ENCODE data around the gene NELFCD. TPM values are rescaled to one million over a fixed set of nuclear protein-coding genes. Genes with fewer than 3 reads are reported as not detected.

Gene NELFCD
- total and polyA plus RNA-seq, 9 of the 15 experiments (the other 6 are each of a cell fraction or from before 2014, with no cell fraction given), result 11.7 to 163 (median 96.5) TPM

DNA sequence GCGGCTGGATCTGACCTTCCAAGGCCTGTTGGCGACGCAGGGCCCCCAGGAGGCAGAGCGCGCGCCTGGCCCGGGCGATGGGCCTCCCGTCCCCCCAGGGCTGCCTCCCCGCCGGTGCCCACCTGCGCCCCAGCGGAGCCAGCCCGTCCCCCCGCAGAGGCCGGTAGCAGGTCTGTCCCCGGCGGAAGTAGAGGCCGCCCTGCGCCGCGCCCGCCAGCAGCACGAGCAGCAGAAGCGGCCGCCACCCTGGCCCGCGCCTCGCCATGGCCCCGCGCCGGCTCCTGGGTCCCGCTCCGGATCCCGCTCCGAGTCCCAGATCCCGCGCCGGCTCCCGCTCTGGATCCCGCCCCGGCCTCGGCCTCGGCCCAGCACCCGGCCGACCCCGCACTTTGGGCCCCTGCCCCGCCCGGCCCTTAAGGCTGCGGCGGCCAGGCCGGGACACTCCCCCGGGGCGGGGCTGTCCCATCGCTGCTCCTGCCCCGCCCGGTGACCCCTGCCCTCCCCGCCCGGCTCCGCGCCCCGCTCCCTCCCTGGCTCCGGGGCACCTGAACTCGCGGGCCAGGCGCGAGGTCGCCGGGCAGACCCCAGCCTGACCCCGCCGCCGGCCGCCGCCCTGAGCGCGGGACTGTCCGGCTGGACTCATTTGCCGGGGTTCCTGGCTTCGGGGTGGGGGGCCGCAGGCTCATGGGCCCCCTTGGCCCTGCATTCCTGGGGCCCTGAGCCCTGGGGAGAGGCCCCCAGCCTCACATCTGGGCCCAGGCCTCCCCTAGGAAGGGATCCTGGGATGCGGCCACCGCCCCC lies 26.0 kb downstream of the NELFCD start, which contains the start of gene CTSZ (continued):
- TF ChIP-seq, protein P1, sequence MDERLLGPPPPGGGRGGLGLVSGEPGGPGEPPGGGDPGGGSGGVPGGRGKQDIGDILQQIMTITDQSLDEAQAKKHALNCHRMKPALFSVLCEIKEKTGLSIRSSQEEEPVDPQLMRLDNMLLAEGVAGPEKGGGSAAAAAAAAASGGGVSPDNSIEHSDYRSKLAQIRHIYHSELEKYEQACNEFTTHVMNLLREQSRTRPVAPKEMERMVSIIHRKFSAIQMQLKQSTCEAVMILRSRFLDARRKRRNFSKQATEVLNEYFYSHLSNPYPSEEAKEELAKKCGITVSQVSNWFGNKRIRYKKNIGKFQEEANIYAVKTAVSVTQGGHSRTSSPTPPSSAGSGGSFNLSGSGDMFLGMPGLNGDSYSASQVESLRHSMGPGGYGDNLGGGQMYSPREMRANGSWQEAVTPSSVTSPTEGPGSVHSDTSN (CRISPR knock-in tag; IDR thresholded peaks at IDR 0.05; ENCODE audit: low read depth), result no peak
- TF ChIP-seq, protein P1 (tag; conservative IDR thresholded peaks at IDR 0.05; ENCODE audit: low read depth), result no peak
- TF ChIP-seq ASH1L (IDR thresholded peaks at IDR 0.05; ENCODE audit: borderline replicate concordance, low read depth, partially characterized antibody) (no peak), MTA3 (IDR thresholded peaks at IDR 0.05; ENCODE audit: borderline replicate concordance) (0 out of 2 replicates have a peak, but pooled peaks have one; percentile 17), KLF6 (CRISPR knock-in tag; IDR thresholded peaks at IDR 0.05; ENCODE audit: borderline replicate concordance) (no peak), ZNF311 (CRISPR knock-in tag; IDR thresholded peaks at IDR 0.05) (no peak), TBP (optimal IDR thresholded peaks at IDR 0.05; ENCODE audit: low read depth, low read length) (peak; percentile 48), MTA2 (IDR thresholded peaks at IDR 0.05; ENCODE audit: low read depth) (no peak), ZNF263 (CRISPR knock-in tag; IDR thresholded peaks at IDR 0.05; ENCODE audit: borderline replicate concordance) (no peak), EZH2 (IDR thresholded peaks at IDR 0.05; ENCODE audit: borderline replicate concordance, low read depth, low read length) (no peak), ZNF184 (CRISPR knock-in tag; IDR thresholded peaks at IDR 0.05) (no peak), CEBPB (tag; IDR thresholded peaks at IDR 0.05) (no peak), ZNF79 (CRISPR knock-in tag; IDR thresholded peaks at IDR 0.05; ENCODE audit: low read depth) (no peak), FUS (optimal IDR thresholded peaks at IDR 0.05; ENCODE audit: low read depth, low read length) (no peak), HNRNPL (IDR thresholded peaks at IDR 0.05; ENCODE audit: low read depth, low read length) (peak; percentile 52; the same call in 1 of the 2 replicates), NFRKB (IDR thresholded peaks at IDR 0.05; ENCODE audit: low read depth) (no peak), MCM3 (IDR thresholded peaks at IDR 0.05) (no peak)
- TF ChIP-seq, protein P2, sequence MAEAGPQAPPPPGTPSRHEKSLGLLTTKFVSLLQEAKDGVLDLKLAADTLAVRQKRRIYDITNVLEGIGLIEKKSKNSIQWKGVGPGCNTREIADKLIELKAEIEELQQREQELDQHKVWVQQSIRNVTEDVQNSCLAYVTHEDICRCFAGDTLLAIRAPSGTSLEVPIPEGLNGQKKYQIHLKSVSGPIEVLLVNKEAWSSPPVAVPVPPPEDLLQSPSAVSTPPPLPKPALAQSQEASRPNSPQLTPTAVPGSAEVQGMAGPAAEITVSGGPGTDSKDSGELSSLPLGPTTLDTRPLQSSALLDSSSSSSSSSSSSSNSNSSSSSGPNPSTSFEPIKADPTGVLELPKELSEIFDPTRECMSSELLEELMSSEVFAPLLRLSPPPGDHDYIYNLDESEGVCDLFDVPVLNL (CRISPR knock-in tag; IDR thresholded peaks at IDR 0.05; ENCODE audit: low read depth), result no peak
- TF ChIP-seq, protein P3, sequence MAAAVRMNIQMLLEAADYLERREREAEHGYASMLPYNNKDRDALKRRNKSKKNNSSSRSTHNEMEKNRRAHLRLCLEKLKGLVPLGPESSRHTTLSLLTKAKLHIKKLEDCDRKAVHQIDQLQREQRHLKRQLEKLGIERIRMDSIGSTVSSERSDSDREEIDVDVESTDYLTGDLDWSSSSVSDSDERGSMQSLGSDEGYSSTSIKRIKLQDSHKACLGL (CRISPR knock-in tag; IDR thresholded peaks at IDR 0.05; ENCODE audit: borderline replicate concordance, poor library complexity, severe bottlenecking), result no peak
- TF ChIP-seq, protein P4, sequence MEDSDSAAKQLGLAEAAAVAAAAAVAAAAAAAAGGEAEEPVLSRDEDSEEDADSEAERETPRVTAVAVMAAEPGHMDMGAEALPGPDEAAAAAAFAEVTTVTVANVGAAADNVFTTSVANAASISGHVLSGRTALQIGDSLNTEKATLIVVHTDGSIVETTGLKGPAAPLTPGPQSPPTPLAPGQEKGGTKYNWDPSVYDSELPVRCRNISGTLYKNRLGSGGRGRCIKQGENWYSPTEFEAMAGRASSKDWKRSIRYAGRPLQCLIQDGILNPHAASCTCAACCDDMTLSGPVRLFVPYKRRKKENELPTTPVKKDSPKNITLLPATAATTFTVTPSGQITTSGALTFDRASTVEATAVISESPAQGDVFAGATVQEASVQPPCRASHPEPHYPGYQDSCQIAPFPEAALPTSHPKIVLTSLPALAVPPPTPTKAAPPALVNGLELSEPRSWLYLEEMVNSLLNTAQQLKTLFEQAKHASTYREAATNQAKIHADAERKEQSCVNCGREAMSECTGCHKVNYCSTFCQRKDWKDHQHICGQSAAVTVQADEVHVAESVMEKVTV (CRISPR knock-in tag; IDR thresholded peaks at IDR 0.05), result no peak
